ENCODE results near the gene ATE1. TPM values are rescaled to one million over a fixed set of nuclear protein-coding genes. Genes with fewer than 3 reads are reported as not detected.

Gene ATE1
- total and polyA plus RNA-seq, 2 experiments from 2014 or later = 17.4 to 24.5 TPM

- no peaks in the 10 kb centered on the region for H3K36me3 ChIP-seq (ENCODE audit: insufficient read depth)
- no peak for DNase-seq (ENCODE audit: low spot score)
- 0 out of 2 replicates have a peak overlapping the region, but pooled peaks have one; percentile 49 for H3K4me2 ChIP-seq
- H3K27ac ChIP-seq (ENCODE audit: low read depth) = no peak overlapping the region
- no peaks in the 10 kb centered on the region for H3K27me3 ChIP-seq (ENCODE audit: insufficient read depth)
- no peaks in the 10 kb centered on the region for H3K9me2 ChIP-seq (ENCODE audit: insufficient read depth)
- H3K9me3 Mint-ChIP-seq = no peaks in the 10 kb centered on the region
- H4K20me1 ChIP-seq (replicated peaks; ENCODE audit: insufficient read depth) = no peaks in the 10 kb centered on the region
- 0 out of 2 replicates have a peak, but pooled peaks cover 3% of the 10 kb centered on the region for H3F3A ChIP-seq (replicated peaks; ENCODE audit: low read depth)
- peaks cover 28% of the 10 kb centered on the region for H3K4me1 ChIP-seq (ENCODE audit: insufficient read depth)
- H3K4me3 ChIP-seq = no peak overlapping the region
- H3K79me2 ChIP-seq (replicated peaks; ENCODE audit: insufficient read depth) = no peaks in the 10 kb centered on the region
- peaks cover 36% of the 10 kb centered on the region for H3K4me1 Mint-ChIP-seq
- no peaks in the 10 kb centered on the region for H3K36me3 Mint-ChIP-seq (ENCODE audit: low read depth)
- H3K4me3 Mint-ChIP-seq = no peak overlapping the region
- H3K27me3 Mint-ChIP-seq (ENCODE audit: insufficient read depth, low read depth, poor library complexity) = peaks cover 5% of the 10 kb centered on the region
- no peak overlapping the region for H2AFZ ChIP-seq
- no peak overlapping the region for H3K27ac Mint-ChIP-seq
- ATAC-seq = no peak
- no peak for TF ChIP-seq ZNF114 (CRISPR knock-in tag; IDR thresholded peaks at IDR 0.05)
- no peak for TF ChIP-seq ZNF331 (CRISPR knock-in tag; IDR thresholded peaks at IDR 0.05; ENCODE audit: low read depth)
- no peak for TF ChIP-seq EZH2 (IDR thresholded peaks at IDR 0.05; ENCODE audit: low read depth, unreplicated experiment)
- TF ChIP-seq JUNB (IDR thresholded peaks at IDR 0.05; ENCODE audit: unreplicated experiment) = no peak
- TF ChIP-seq CREB1 (CRISPR knock-in tag; IDR thresholded peaks at IDR 0.05; ENCODE audit: low read depth) = no peak
- no peak for TF ChIP-seq REST (IDR thresholded peaks at IDR 0.05; ENCODE audit: unreplicated experiment)
- TF ChIP-seq ZNF462 (CRISPR knock-in tag; IDR thresholded peaks at IDR 0.05) = no peak
- no peak for TF ChIP-seq NANOG (IDR thresholded peaks at IDR 0.05; ENCODE audit: borderline replicate concordance)
- TF ChIP-seq ETS1 (IDR thresholded peaks at IDR 0.05) = no peak
- TF ChIP-seq POLR2AphosphoS5 (IDR thresholded peaks at IDR 0.05; ENCODE audit: low read depth) = no peak
- TF ChIP-seq CTCF (conservative IDR thresholded peaks at IDR 0.05; ENCODE audit: low read depth in 2 of 2) = no peak
- no peak for TF ChIP-seq STAT1 (IDR thresholded peaks at IDR 0.05; ENCODE audit: unreplicated experiment)
- TF ChIP-seq EZH2phosphoT487 (IDR thresholded peaks at IDR 0.05; ENCODE audit: unreplicated experiment) = no peak
These were observed 195.7 kb downstream of the ATE1 start for GRCh38 chr10:121732172-121732571.

Data from GM23338 (cell line).